WERI-Rb-1 (cell line): ENCODE data around the gene SEC23A.
"Not testable (repeated sequence)": the region's sequence is repeated elsewhere in the genome, so short reads cannot be mapped to it uniquely, and the experiment has no call there.

Experiments used
- DNase-seq: peaks from one replicate; pipeline ENCODE4 v3.0.0-alpha.2; 2020
- H3K27ac ChIP-seq: fragments of 250-450 bp; sonication (Bioruptor Pico); 2 replicates; pipeline ENCODE4 v1.5.1; 2020; ENCODE audit warnings: mild to moderate bottlenecking, moderate library complexity
- H3K27me3 ChIP-seq: fragments of 250-450 bp; sonication (Bioruptor Pico); 2 replicates; pipeline ENCODE4 v1.5.1; 2021; ENCODE audit warnings: mild to moderate bottlenecking, low read depth, moderate library complexity; ENCODE audit not compliant: insufficient read depth, severe bottlenecking
- H3K36me3 ChIP-seq: fragments of 250-450 bp; sonication (Bioruptor Pico); 2 replicates; pipeline ENCODE4 v1.5.1; 2020; ENCODE audit warnings: mild to moderate bottlenecking, moderate library complexity
- H3K4me3 ChIP-seq: 2 replicates; pipeline ENCODE4 v1.5.1; 2011; ENCODE audit warnings: low read depth, mild to moderate bottlenecking, control low read depth, low read length
- H3K9me3 ChIP-seq: fragments of 250-450 bp; sonication (Bioruptor Pico); 2 replicates; pipeline ENCODE4 v1.5.1; 2021; ENCODE audit warnings: mild to moderate bottlenecking, moderate library complexity; ENCODE audit not compliant: severe bottlenecking
- CTCF ChIP-seq: IDR thresholded peaks from 2 replicates; pipeline ENCODE4 v1.5.1; 2011; ENCODE audit warnings: low read depth, mild to moderate bottlenecking, control low read depth, inconsistent platforms, low read length

The SEC23A gene

DNA sequence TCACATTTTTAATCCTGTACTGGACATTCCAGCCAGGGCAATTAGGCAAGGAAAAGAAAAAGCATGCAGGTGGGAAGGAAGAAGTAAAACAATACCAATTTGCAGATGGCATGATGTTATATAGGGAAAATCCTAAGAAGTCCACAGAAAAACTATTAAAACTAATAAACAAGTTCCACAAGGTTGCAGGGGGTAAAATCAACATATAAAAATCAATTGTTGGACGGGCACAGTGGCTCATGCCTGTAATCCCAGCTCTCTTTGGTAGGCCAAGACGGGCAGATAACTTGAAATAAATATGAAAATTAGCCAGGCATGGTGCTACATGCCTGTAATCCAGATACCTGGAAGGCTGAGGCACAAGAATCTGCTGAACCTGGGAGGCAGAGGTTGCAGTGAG lies 31.9 kb downstream of the SEC23A start:
- Histone ChIP-seq H3K9me3 (no peaks in the 10 kb centered on the region), H3K27ac (no peak overlapping the region), H3K36me3 (peaks cover 26% of the 10 kb centered on the region), H3K27me3 (no peaks in the 10 kb centered on the region), H3K4me3 (no peak overlapping the region)
- DNase-seq = no peak
- TF ChIP-seq CTCF = no peak

GRCh38 chr14:39069923-39070322 lies 33.1 kb downstream of the SEC23A start:
- no peaks in the 10 kb centered on the region for H3K9me3 ChIP-seq

GRCh38 chr14:39069169-39069805 lies 33.7 kb downstream of the SEC23A start:
- H3K9me3 ChIP-seq, H3K27ac ChIP-seq, H3K27me3 ChIP-seq, H3K4me3 ChIP-seq, DNase-seq: not testable (repeated sequence)
- H3K36me3 ChIP-seq = peaks cover 25% of the 10 kb centered on the region

More at GRCh38 chr14:39069923-39070322, 33.1 kb downstream of the SEC23A start:
- Histone ChIP-seq H3K27ac (no peak overlapping the region), H3K27me3 (no peaks in the 10 kb centered on the region), H3K4me3 (no peak overlapping the region), H3K36me3 (peaks cover 20% of the 10 kb centered on the region)
- TF ChIP-seq CTCF = no peak
- DNase-seq = no peak

- Histone ChIP-seq H3K36me3 (peaks cover 21% of the 10 kb centered on the region), H3K9me3 (peaks cover 6% of the 10 kb centered on the region), H3K4me3 (no peak overlapping the region), H3K27me3 (no peaks in the 10 kb centered on the region), H3K27ac (no peak overlapping the region)
- DNase-seq = no peak
- no peak for TF ChIP-seq CTCF
Observed at GRCh38 chr14:39060818-39061437, 42.1 kb downstream of the SEC23A start.

- Histone ChIP-seq H3K27ac (no peak overlapping the region), H3K27me3 (no peaks in the 10 kb centered on the region), H3K36me3 (peaks cover 22% of the 10 kb centered on the region), H3K9me3 (peaks cover 10% of the 10 kb centered on the region), H3K4me3 (no peak overlapping the region)
- no peak for TF ChIP-seq CTCF
- DNase-seq = no peak
Observed at GRCh38 chr14:39055786-39056474, 47.1 kb downstream of the SEC23A start.

GRCh38 chr14:39052869-39053454 lies 50.1 kb downstream of the SEC23A start:
- not testable (repeated sequence) for DNase-seq, H3K27me3 ChIP-seq, H3K9me3 ChIP-seq, H3K27ac ChIP-seq, H3K4me3 ChIP-seq
- peaks cover 28% of the 10 kb centered on the region for H3K36me3 ChIP-seq
